B cell (primary cell): Measurements from ENCODE around the gene IVNS1ABP. TPM values are rescaled to one million over a fixed set of nuclear protein-coding genes. Genes with fewer than 3 reads are reported as not detected.

Experiments used
- ATAC-seq: fragments of 200-7000 bp; cut with Tn5 transposase; one replicate; pipeline ENCODE4 v1.10.0; 2021; ENCODE audit warnings: low read depth, mild to moderate bottlenecking, moderate number of reproducible peaks, moderate library complexity
- CTCF ChIA-PET: fragments of 350-600 bp; sonication (Branson Sonifier 250); formaldehyde crosslinking; loops from one replicate; lab custom pipeline; 2021; ENCODE audit warnings: antibody characterized with exemption, inconsistent platforms; lab: Charles Lee
- POLR2A ChIA-PET: fragments of 350-600 bp; sonication (Branson Sonifier 250); formaldehyde crosslinking; loops from one replicate; lab custom pipeline; 2021; ENCODE audit warnings: antibody characterized with exemption; lab: Charles Lee
- DNase-seq: peaks from one replicate; pipeline ENCODE4 v3.0.0; 2013
- H2AFZ ChIP-seq: 2 replicates; pipeline ENCODE4 v1.6.1; 2012; ENCODE audit warnings: mild to moderate bottlenecking, low read depth, low read length; ENCODE audit not compliant: insufficient read depth, poor library complexity, severe bottlenecking
- H3K27ac ChIP-seq, 2 donors: 1 replicate in 1 of 2; 2 replicates in 1 of 2; pipeline ENCODE4 v1.5.1; 2012 to 2013; ENCODE audit warnings: low read length in 2 of 2, mild to moderate bottlenecking in 2 of 2, moderate library complexity in 1 of 2
- H3K27me3 ChIP-seq, 4 experiments: fragments of 200-600 bp in 1 of 4; sonication (generic) in 1 of 4; replicated peaks in 1 of 4; 1 replicate in 2 of 4; 2 replicates in 2 of 4; pipeline versions ENCODE4 v1.6.1 to v1.7.0; 2013 to 2016; ENCODE audit warnings: low read length in 3 of 4, mild to moderate bottlenecking in 2 of 4, mixed read lengths in 1 of 4, moderate library complexity in 1 of 4; ENCODE audit not compliant: insufficient read depth in 4 of 4, control insufficient read depth in 3 of 4; ENCODE audit errors: control extremely low read depth in 1 of 4
- H3K36me3 ChIP-seq, 2 experiments: replicated peaks in 1 of 2; 1 replicate in 1 of 2; 2 replicates in 1 of 2; pipeline versions ENCODE4 v1.6.1 to v1.7.1; 2013; ENCODE audit warnings: low read length in 1 of 2; ENCODE audit not compliant: insufficient read depth in 2 of 2, control insufficient read depth in 1 of 2; ENCODE audit errors: control extremely low read depth in 1 of 2, extremely low read depth in 1 of 2
- H3K4me1 ChIP-seq, 2 donors: fragments of 200-600 bp in 1 of 2; sonication (generic) in 1 of 2; 1 replicate in 1 of 2; 2 replicates in 1 of 2; pipeline versions ENCODE4 v1.5.1 to v1.6.1; 2013 to 2017; ENCODE audit warnings: low read length in 2 of 2; ENCODE audit not compliant: control insufficient read depth in 2 of 2, insufficient read depth in 2 of 2
- H3K4me2 ChIP-seq: replicated peaks from 2 replicates; pipeline ENCODE3; 2012; ENCODE audit warnings: mild to moderate bottlenecking, low read depth, low read length; ENCODE audit not compliant: poor library complexity, severe bottlenecking
- H3K4me3 ChIP-seq, 5 experiments: fragments of 200-600 bp in 1 of 5; sonication (generic) in 1 of 5; 1 replicate in 3 of 5; 2 replicates in 2 of 5; pipeline versions ENCODE4 v1.5.1 to v1.7.0; 2011 to 2016; ENCODE audit warnings: low read length in 4 of 5, mild to moderate bottlenecking in 4 of 5, low read depth in 2 of 5, control low read depth in 1 of 5, moderate library complexity in 1 of 5; ENCODE audit not compliant: insufficient read depth in 1 of 5; ENCODE audit errors: control extremely low read depth in 1 of 5, extremely low read depth in 1 of 5
- H3K79me2 ChIP-seq: fragments of 200-600 bp; sonication (generic); one replicate; pipeline ENCODE4 v1.6.0; 2016; ENCODE audit warnings: low read length; ENCODE audit not compliant: control insufficient read depth, insufficient read depth
- H3K9ac ChIP-seq: fragments of 200-600 bp; sonication (generic); 2 replicates; pipeline ENCODE4 v1.6.1; 2017; ENCODE audit warnings: mild to moderate bottlenecking, low read length, moderate library complexity
- H3K9me3 ChIP-seq, 3 donors: one replicate each; pipeline versions ENCODE4 v1.6.1 to v1.7.1; 2013; ENCODE audit warnings: low read length in 2 of 3; ENCODE audit not compliant: control insufficient read depth in 2 of 3, insufficient read depth in 1 of 3; ENCODE audit errors: control extremely low read depth in 1 of 3
- H4K20me1 ChIP-seq: 2 replicates; pipeline ENCODE4 v1.6.0; 2012; ENCODE audit warnings: mild to moderate bottlenecking, low read length; ENCODE audit not compliant: insufficient read depth, control insufficient read depth, poor library complexity, severe bottlenecking
- H3K27ac Mint-ChIP-seq: one replicate; pipeline ENCODE4 v1.8.0; 2021; ENCODE audit warnings: mixed read lengths
- H3K27me3 Mint-ChIP-seq: one replicate; pipeline ENCODE4 v1.8.0; 2021; ENCODE audit warnings: mixed read lengths
- H3K4me1 Mint-ChIP-seq: one replicate; pipeline ENCODE4 v1.8.0; 2021; ENCODE audit warnings: mixed read lengths
- H3K4me3 Mint-ChIP-seq: one replicate; pipeline ENCODE4 v1.8.0; 2021; ENCODE audit warnings: mixed read lengths
- H3K9me3 Mint-ChIP-seq: one replicate; pipeline ENCODE4 v1.8.0; 2022; ENCODE audit warnings: mixed read lengths; ENCODE audit not compliant: insufficient read depth
- EZH2 ChIP-seq: IDR thresholded peaks from 2 replicates; pipeline ENCODE4 v1.6.1; 2012; ENCODE audit warnings: borderline replicate concordance, low read depth, mild to moderate bottlenecking, moderate library complexity, low read length; ENCODE audit not compliant: insufficient read depth, poor library complexity, severe bottlenecking
- WGBS: methylation state at CpG from one replicate; pipeline ENCODE4 v1.1.5; 2013; ENCODE audit warnings: missing lambda C conversion rate; ENCODE audit not compliant: insufficient coverage; 5-methylcytosine and 5-hydroxymethylcytosine counted together
- intact Hi-C: fragments of 100-400 bp; cut with micrococcal nuclease; formaldehyde crosslinking; loops from one replicate; pipeline ENCODE4 v1.10.0; 2022
- polyA plus RNA-seq: library from polyadenylated mRNA; depleted of rRNA; stranded (reverse); fragments of >200 nt; gene quantifications from 2 replicates; pipeline ENCODE4 v1.2.3, GENCODE V29; 2012
- total RNA-seq, 2 donors: library from RNA; stranded (reverse); fragments of 120-200 nt in 1 of 2; gene quantifications; 1 replicate in 1 of 2; 2 replicates in 1 of 2; pipeline versions ENCODE4 v1.2.3 to v1.2.4, GENCODE V29; 2013 to 2022
- TF ChIP-seq, protein P1 (sequence below): fragments of 200-600 bp; IDR thresholded peaks from one replicate; pipeline ENCODE4 v1.8.0; 2022; ENCODE audit warnings: antibody characterized with exemption, mild to moderate bottlenecking

The IVNS1ABP gene
- total and polyA plus RNA-seq, 2 donors (not counting 1 experiment from before 2014, with no cell fraction given) = 42.9 to 87.0 TPM

DNA sequence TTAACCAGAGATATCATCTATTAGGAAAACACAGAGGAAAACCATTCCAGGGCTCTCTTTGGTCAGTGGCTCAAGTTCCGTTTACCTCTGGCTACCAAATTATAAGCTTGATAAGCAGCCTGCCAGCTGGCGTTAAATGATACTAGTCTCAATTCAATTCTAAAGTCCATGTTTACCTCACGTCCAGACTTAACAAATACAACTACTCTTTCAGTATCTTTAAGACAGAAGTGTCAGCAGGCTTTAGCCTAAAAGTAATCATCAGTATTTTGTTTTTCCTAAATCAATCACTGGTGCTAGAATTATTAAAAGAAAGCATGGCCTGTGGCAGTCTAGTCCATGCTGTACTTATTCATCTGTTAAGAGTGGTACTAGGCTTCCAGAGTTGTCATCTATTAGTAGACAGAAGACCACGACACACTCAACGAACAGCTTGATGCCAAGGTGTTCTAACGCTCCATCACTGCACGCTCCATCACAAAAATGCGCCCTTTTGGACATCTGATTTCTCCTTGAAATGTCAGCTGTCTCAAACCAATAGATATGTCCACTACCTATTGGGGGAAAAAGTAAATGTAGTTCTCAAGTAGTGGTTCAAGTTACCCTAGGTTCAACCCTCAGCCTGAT is 1.5 kb downstream of the IVNS1ABP start:
- peaks cover 53% of the 10 kb centered on the region for H4K20me1 ChIP-seq
- peak overlapping the region in 1 of 2 donors; percentile 95 for H3K27ac ChIP-seq
- CTCF ChIA-PET = interaction anchor here (0.7 to 5.0 kb wide), 7 partner anchors 30 to 510 kb away, joined by 3 to 50 read pairs (median 7); no protein-coding TSS in a partner anchor
- POLR2A ChIA-PET = interaction anchor here (0.9 to 2.9 kb wide), 2 partner anchors 355 to 379 kb away, joined by 4 to 11 read pairs; no protein-coding TSS in a partner anchor
- WGBS = 58% methylated on average over 2 of the region's 8 CpGs
- no peak for DNase-seq
- Mint-ChIP-seq H3K9me3 (no peaks in the 10 kb centered on the region), H3K27me3 (no peaks in the 10 kb centered on the region), H3K4me1 (peaks cover 59% of the 10 kb centered on the region), H3K4me3 (peak overlapping the region; percentile 92), H3K27ac (peak overlapping the region; percentile 98)
- peaks cover 36 to 48% of the 10 kb centered on the region in 2 donors for H3K4me1 ChIP-seq
- peaks cover 61% of the 10 kb centered on the region for H3K79me2 ChIP-seq
- H3K4me2 ChIP-seq = peak overlapping the region; percentile 96
- no peaks in the 10 kb centered on the region for H3K27me3 ChIP-seq
- intact Hi-C loops = loop anchor here (2.0 to 10.0 kb wide), 5 partner anchors 212 to 1723 kb away; partner anchors contain the start of genes NCF2, ODR4 and TPR
- peak overlapping the region; percentile 90 for H3K9ac ChIP-seq
- H2AFZ ChIP-seq = peak overlapping the region; percentile 61
- H3K9me3 ChIP-seq = no peaks in the 10 kb centered on the region
- H3K4me3 ChIP-seq = peak overlapping the region; percentile 94 to 98 (median 96)
- peaks cover 2 to 7% of the 10 kb centered on the region in 2 experiments for H3K36me3 ChIP-seq
- ATAC-seq = no peak
- TF ChIP-seq, protein P1, sequence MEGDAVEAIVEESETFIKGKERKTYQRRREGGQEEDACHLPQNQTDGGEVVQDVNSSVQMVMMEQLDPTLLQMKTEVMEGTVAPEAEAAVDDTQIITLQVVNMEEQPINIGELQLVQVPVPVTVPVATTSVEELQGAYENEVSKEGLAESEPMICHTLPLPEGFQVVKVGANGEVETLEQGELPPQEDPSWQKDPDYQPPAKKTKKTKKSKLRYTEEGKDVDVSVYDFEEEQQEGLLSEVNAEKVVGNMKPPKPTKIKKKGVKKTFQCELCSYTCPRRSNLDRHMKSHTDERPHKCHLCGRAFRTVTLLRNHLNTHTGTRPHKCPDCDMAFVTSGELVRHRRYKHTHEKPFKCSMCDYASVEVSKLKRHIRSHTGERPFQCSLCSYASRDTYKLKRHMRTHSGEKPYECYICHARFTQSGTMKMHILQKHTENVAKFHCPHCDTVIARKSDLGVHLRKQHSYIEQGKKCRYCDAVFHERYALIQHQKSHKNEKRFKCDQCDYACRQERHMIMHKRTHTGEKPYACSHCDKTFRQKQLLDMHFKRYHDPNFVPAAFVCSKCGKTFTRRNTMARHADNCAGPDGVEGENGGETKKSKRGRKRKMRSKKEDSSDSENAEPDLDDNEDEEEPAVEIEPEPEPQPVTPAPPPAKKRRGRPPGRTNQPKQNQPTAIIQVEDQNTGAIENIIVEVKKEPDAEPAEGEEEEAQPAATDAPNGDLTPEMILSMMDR = no peak
- no peak for TF ChIP-seq EZH2

DNA sequence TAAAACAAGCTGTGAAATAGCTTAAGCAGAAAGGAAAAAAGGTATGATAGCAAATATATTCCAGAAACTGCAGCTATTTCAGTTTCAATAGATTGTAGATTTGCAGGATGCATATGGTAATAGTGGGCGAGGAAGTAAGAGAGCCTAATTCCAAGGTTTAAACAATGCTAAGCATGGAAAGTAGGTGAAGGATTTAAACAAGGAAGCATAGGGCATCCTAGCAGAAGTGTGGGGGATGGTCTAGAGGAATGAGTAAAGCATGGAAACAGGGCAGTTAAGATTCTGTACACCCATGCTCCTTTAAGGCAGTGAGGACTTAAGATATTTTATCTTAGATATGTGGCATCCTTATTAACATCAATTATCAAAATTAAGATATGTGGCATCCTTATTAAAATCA is 2.6 kb downstream of the IVNS1ABP start:
- ChIA-PET POLR2A (interaction anchor here (1.4 kb wide), 1 partner anchor 366 kb away, joined by 3 read pairs; no protein-coding TSS in a partner anchor), CTCF (interaction anchor here (0.9 to 2.1 kb wide), 6 partner anchors 76 to 509 kb away, joined by 3 to 14 read pairs (median 4); no protein-coding TSS in a partner anchor)
- H2AFZ ChIP-seq = no peak overlapping the region
- H3K4me3 Mint-ChIP-seq = peak overlapping the region; percentile 92
- no peak for TF ChIP-seq EZH2
- TF ChIP-seq, protein P1 = no peak
- H3K9me3 Mint-ChIP-seq = no peaks in the 10 kb centered on the region
- H3K4me1 ChIP-seq = peaks cover 36 to 48% of the 10 kb centered on the region in 2 donors
- peak overlapping the region; percentile 96 for H3K4me2 ChIP-seq
- H3K4me1 Mint-ChIP-seq = peaks cover 59% of the 10 kb centered on the region
- intact Hi-C loops = loop anchor here (10.0 kb wide), 1 partner anchor 770 kb away; no protein-coding TSS in a partner anchor
- H3K27me3 Mint-ChIP-seq = no peaks in the 10 kb centered on the region
- peaks cover 2 to 19% of the 10 kb centered on the region in 2 experiments for H3K36me3 ChIP-seq
- H3K27ac ChIP-seq = no peak overlapping the region
- H3K4me3 ChIP-seq = peak overlapping the region in 2 of 5 experiments; percentile 15 to 94
- no peak overlapping the region for H3K27ac Mint-ChIP-seq
- H3K9me3 ChIP-seq = no peaks in the 10 kb centered on the region
- no peaks in the 10 kb centered on the region for H3K27me3 ChIP-seq
- WGBS = 60% methylated on average over 1 of the region's 1 CpG
- H3K79me2 ChIP-seq = peaks cover 61% of the 10 kb centered on the region
- no peak for ATAC-seq
- H4K20me1 ChIP-seq = peaks cover 56% of the 10 kb centered on the region
- DNase-seq = no peak
- H3K9ac ChIP-seq = no peak overlapping the region
